T-helper 2 cell treated with Interferon-gamma antibody and Interleukin-4, amounts not matched to agents 5 μg/mL and 100 μg/mL, for 36 hours (primary cell): Measurements from ENCODE around the gene CCDC8.
A peak's percentile ranks its signal among the peaks of the same experiment; 100 is the strongest.
"Not testable (repeated sequence)": the region's sequence is repeated elsewhere in the genome, so short reads cannot be mapped to it uniquely, and the experiment has no call there.

ENCODE experiments used
- DNase-seq: peaks from one replicate; pipeline ENCODE4 v3.0.0; 2021; ENCODE audit warnings: low spot score
- H3K27ac Mint-ChIP-seq: one replicate; pipeline ENCODE4 v1.8.0; 2021; ENCODE audit warnings: mild to moderate bottlenecking, mixed read lengths
- H3K27me3 Mint-ChIP-seq: one replicate; pipeline ENCODE4 v1.8.0; 2021; ENCODE audit warnings: low read depth, mixed read lengths
- H3K36me3 Mint-ChIP-seq: one replicate; pipeline ENCODE4 v1.8.0; 2021; ENCODE audit warnings: low read depth, mixed read lengths
- H3K4me1 Mint-ChIP-seq: one replicate; pipeline ENCODE4 v1.8.0; 2021; ENCODE audit warnings: low read depth, mixed read lengths
- H3K4me3 Mint-ChIP-seq: one replicate; pipeline ENCODE4 v1.8.0; 2022; ENCODE audit warnings: mild to moderate bottlenecking, moderate library complexity, mixed read lengths
- H3K9me3 Mint-ChIP-seq: one replicate; pipeline ENCODE4 v1.8.0; 2021; ENCODE audit warnings: mixed read lengths

Gene CCDC8

DNA sequence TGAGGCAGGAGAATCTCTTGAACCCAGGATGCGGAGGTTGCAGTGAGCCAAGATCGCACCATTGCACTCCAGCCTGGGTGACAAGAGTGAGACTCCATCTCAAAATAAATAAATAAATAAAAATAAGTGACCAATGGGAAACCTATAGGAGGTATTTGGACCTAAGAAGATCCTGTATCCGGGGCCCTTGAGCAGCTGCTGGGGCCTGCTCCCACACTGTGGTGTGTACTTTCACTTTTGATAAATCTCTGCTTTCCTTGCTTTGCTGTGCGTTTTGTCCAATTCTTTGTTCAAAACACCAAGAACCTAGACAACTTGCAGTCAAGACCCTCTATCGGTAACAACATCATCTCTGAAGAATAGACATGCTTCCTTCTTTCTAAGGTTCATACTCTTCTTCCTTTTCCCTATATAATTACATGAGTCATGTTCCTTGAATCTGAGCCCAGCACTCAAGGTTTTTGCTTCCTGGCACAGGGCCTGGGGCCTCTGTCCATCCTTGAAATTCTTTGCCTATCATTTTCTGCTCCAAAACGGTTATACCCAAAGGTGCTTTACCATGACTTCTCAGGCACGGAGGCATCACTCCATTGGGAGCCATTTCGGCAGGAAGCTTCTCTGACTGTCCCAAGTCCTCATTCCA is 29.6 kb upstream of the CCDC8 start:
- Mint-ChIP-seq H3K27me3 (peaks cover 4% of the 10 kb centered on the region), H3K4me1 (peaks cover 4% of the 10 kb centered on the region), H3K9me3 (no peaks in the 10 kb centered on the region), H3K36me3 (no peaks in the 10 kb centered on the region), H3K4me3 (no peak overlapping the region), H3K27ac (no peak overlapping the region)
- no peak for DNase-seq

GRCh38 chr19:46441866-46442265 is 28.5 kb upstream of the CCDC8 start:
- Mint-ChIP-seq H3K27me3 (peaks cover 4% of the 10 kb centered on the region), H3K9me3 (no peaks in the 10 kb centered on the region), H3K4me3 (no peak overlapping the region), H3K4me1 (peaks cover 4% of the 10 kb centered on the region), H3K36me3 (no peaks in the 10 kb centered on the region), H3K27ac (no peak overlapping the region)
- DNase-seq: no peak

DNA sequence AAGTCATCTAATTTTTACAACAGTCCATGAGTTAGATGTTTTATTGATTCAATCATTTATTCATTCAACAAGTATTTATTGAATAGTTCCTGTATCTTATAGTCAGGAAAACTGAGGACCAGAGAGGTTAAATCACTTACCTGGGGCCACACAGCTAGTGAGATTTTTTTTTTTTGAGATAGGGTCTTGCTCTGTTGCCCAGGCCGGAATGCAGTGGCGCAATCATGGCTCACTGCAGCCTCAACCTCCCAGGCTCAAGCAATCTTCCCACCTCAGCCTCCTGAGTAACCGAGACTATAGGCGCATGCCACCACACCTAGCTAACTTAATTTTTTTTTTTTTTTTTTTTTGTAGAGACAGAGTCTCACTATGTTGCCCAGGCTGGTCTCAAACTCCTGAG is 22.3 kb upstream of the CCDC8 start:
- not testable (repeated sequence) for DNase-seq, H3K36me3 Mint-ChIP-seq, H3K4me3 Mint-ChIP-seq, H3K4me1 Mint-ChIP-seq, H3K9me3 Mint-ChIP-seq, H3K27ac Mint-ChIP-seq
- H3K27me3 Mint-ChIP-seq: peaks cover 13% of the 10 kb centered on the region

DNA sequence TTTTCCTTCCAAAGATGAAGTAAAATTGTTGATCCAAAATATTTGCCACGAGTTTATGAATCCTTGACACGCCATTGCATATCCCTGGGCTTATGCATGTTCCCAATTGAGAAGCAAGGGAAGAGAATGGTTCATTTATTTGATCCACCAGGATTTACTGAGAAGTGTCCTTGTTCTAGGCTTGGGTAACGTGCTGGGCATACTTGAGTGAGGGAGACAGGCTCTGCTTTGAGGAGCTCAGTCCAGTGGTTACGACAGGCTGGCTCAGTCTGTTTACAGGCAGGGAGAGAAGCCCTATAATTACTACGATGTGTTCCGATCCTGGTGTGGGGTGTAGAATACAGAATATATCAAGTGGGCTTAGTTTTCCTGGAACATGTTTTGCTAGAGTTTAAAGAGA is 21.6 kb upstream of the CCDC8 start:
- Mint-ChIP-seq H3K36me3 (no peaks in the 10 kb centered on the region), H3K9me3 (no peaks in the 10 kb centered on the region), H3K4me1 (no peaks in the 10 kb centered on the region), H3K27ac (no peak overlapping the region), H3K27me3 (peaks cover 20% of the 10 kb centered on the region), H3K4me3 (no peak overlapping the region)
- DNase-seq: no peak

- not testable (repeated sequence) for H3K27ac Mint-ChIP-seq, DNase-seq, H3K36me3 Mint-ChIP-seq, H3K4me3 Mint-ChIP-seq, H3K9me3 Mint-ChIP-seq
- Mint-ChIP-seq H3K4me1 (peaks cover 11% of the 10 kb centered on the region), H3K27me3 (peaks cover 34% of the 10 kb centered on the region)
Observed at GRCh38 chr19:46433470-46433869, 20.1 kb upstream of the CCDC8 start.

GRCh38 chr19:46431824-46432223 is 18.5 kb upstream of the CCDC8 start:
- H3K4me1 Mint-ChIP-seq: peaks cover 22% of the 10 kb centered on the region
- H3K9me3 Mint-ChIP-seq: no peaks in the 10 kb centered on the region
- peaks cover 50% of the 10 kb centered on the region for H3K27me3 Mint-ChIP-seq
- H3K4me3 Mint-ChIP-seq: no peak overlapping the region
- no peaks in the 10 kb centered on the region for H3K36me3 Mint-ChIP-seq
- DNase-seq: no peak
- H3K27ac Mint-ChIP-seq: no peak overlapping the region

DNA sequence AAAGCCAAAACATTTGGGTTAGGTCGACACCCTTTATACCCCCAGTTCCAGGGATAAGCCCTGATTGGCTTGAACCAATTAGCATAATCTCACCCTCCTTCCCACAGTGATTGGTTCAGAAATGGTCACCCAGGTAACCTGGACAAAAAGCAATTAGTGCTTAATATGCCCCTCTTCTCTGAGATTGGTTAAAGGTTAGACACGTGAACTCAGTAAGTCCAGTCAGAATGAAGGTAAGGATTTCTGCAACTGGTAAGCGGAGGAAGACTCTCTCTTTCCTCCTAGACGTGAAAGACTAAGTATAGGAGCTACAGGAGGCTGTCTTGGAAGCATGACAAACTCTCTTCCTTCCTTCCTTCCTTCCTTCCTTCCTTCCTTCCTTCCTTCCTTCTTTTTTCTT is 16.6 kb upstream of the CCDC8 start:
- Mint-ChIP-seq H3K27ac (no peak overlapping the region), H3K27me3 (peaks cover 64% of the 10 kb centered on the region), H3K4me3 (no peak overlapping the region), H3K4me1 (peaks cover 26% of the 10 kb centered on the region), H3K9me3 (no peaks in the 10 kb centered on the region), H3K36me3 (no peaks in the 10 kb centered on the region)
- no peak for DNase-seq

DNA sequence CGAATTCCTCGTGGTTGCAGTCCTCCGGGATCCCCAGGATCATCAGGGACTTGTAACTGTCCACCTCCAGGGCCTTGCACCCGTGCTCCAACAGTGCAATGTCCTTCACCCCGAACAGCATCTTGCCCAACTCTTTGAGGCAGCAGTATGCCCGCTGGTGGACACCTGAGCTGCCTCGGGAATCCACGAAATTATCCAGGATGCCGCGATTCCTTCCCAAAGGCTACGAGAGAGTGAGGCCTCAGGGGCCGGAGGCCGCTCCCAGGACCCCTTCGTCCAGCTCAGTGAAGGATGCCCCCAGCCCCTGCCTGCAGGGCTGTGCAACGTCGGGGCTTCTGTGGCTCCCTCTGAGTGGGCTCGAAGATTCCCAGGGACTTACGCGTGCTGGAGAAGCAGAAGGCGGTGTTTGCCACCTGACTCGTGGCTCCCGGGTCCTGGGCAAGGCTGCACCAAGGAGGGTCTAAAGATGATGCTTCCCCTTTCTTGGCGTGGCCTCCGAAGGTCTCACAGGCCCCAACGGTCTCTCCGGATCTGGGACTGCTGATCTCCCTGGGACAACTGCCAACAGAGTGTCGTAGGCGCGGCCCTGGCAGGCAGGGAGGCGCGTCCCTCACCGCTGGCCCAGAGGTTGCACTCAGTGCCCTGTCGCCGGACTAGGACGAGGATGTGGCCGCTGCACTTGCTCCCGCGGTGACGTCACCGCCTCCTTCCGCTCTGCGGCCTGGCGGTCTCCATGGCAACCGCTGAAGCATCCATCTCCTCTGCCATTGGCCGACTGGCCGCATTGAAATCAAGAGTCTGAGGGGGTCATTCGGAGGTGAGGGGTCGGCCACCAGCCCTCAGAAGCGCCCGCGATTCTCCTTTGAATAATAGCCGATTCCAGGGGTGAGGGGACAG is 15.1 kb upstream of the CCDC8 start, which contains the start of gene PNMA8C:
Gene PNMA8C (minus strand): TSS at position 698 of the 897 bp plus-strand sequence. CDS start 577 bp downstream, at position 121.
- H3K27me3 Mint-ChIP-seq: peaks cover 70% of the 10 kb centered on the region

DNA sequence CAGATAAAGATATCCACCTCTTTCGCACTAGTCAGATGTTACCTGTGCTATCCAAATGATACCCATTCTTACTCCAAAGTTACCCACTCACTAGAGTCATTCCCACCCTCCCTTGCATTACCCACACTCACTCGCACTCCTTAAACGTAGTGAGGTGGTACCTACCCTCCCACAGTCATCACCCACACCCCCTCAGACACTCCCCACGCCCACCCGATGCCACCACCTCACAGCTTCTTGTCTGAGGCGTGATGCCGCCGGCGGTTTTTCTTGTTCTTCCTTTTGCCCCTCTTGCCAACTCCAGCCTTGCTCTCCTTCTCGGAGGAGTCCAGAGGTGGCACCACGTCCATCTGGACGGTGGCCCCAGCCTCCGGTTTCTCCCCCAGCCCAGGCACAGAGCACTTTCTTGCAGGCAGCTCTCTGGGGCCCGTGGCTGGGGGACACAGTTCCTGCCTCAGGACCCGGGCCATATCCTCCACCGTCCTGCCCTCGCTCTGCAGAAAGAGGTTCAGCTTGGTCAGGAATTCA is 14.2 kb upstream of the CCDC8 start:
- no peak for DNase-seq
- H3K27ac Mint-ChIP-seq: no peak overlapping the region
- peaks cover 74% of the 10 kb centered on the region for H3K27me3 Mint-ChIP-seq
- no peaks in the 10 kb centered on the region for H3K36me3 Mint-ChIP-seq
- H3K4me3 Mint-ChIP-seq: no peak overlapping the region
- H3K9me3 Mint-ChIP-seq: no peaks in the 10 kb centered on the region
- H3K4me1 Mint-ChIP-seq: peaks cover 26% of the 10 kb centered on the region

More for the DNA sequence above, 15.1 kb upstream of the CCDC8 start, which contains the start of gene PNMA8C:
- no peaks in the 10 kb centered on the region for H3K36me3 Mint-ChIP-seq
- peak within 1 kb of the TSS; percentile 49 for H3K27ac Mint-ChIP-seq
- H3K9me3 Mint-ChIP-seq: no peaks in the 10 kb centered on the region
- peak; percentile 49 for DNase-seq
- peaks cover 26% of the 10 kb centered on the region for H3K4me1 Mint-ChIP-seq
- H3K4me3 Mint-ChIP-seq: peak within 1 kb of the TSS; percentile 73

DNA sequence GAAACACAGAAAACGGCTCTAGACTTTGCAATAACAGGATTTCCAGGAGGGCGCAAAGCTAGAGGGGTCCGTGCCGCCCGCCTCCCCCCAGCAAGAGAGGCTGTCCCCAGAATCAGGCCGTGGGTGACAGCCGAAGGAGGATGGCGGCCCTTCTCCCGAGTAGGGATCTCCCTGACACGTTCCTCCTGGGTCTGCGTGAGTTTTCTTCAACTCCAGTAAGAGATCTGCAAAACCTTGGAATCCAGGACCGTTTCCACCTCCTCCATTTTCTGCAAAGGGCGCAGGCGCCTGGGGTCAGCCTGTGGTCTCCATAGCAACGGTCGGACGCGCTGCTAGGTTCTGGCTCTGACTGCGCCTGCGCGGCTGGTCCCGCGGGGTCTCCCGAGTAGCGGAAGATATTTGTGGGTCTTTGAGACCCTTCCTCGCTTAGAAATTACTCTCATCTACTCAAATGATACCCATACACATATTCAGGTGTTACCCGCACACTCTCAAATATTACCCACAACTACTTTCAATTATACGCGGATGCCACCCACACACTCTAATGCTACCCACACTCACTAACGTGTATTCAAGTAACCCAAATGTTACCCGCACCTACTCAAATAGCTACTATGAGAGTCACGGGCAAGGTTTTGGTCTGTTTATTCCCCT is 13.3 kb upstream of the CCDC8 start:
- peaks cover 26% of the 10 kb centered on the region for H3K4me1 Mint-ChIP-seq
- peak; percentile 29 for DNase-seq
- no peaks in the 10 kb centered on the region for H3K36me3 Mint-ChIP-seq
- peak overlapping the region; percentile 60 for H3K4me3 Mint-ChIP-seq
- no peaks in the 10 kb centered on the region for H3K9me3 Mint-ChIP-seq
- H3K27me3 Mint-ChIP-seq: peaks cover 72% of the 10 kb centered on the region
- H3K27ac Mint-ChIP-seq: no peak overlapping the region

GRCh38 chr19:46426035-46426505 is 12.7 kb upstream of the CCDC8 start:
- Mint-ChIP-seq H3K4me1 (peaks cover 26% of the 10 kb centered on the region), H3K4me3 (no peak overlapping the region), H3K36me3 (no peaks in the 10 kb centered on the region), H3K27ac (no peak overlapping the region), H3K9me3 (no peaks in the 10 kb centered on the region), H3K27me3 (peaks cover 68% of the 10 kb centered on the region)
- DNase-seq: no peak

GRCh38 chr19:46423188-46423587 is 9.8 kb upstream of the CCDC8 start:
- Mint-ChIP-seq H3K9me3 (no peaks in the 10 kb centered on the region), H3K36me3 (no peaks in the 10 kb centered on the region), H3K4me3 (no peak overlapping the region), H3K4me1 (peaks cover 14% of the 10 kb centered on the region), H3K27me3 (peaks cover 46% of the 10 kb centered on the region), H3K27ac (no peak overlapping the region)
- no peak for DNase-seq

- no peaks in the 10 kb centered on the region for H3K9me3 Mint-ChIP-seq
- peaks cover 8% of the 10 kb centered on the region for H3K4me1 Mint-ChIP-seq
- DNase-seq: no peak
- no peak overlapping the region for H3K27ac Mint-ChIP-seq
- no peak overlapping the region for H3K4me3 Mint-ChIP-seq
- H3K36me3 Mint-ChIP-seq: no peaks in the 10 kb centered on the region
- peaks cover 40% of the 10 kb centered on the region for H3K27me3 Mint-ChIP-seq
Observed at GRCh38 chr19:46422344-46422743, 9.0 kb upstream of the CCDC8 start.

GRCh38 chr19:46420056-46420455 is 6.7 kb upstream of the CCDC8 start:
- no peak for DNase-seq
- Mint-ChIP-seq H3K4me1 (peaks cover 1% of the 10 kb centered on the region), H3K4me3 (no peak overlapping the region), H3K9me3 (no peaks in the 10 kb centered on the region), H3K27me3 (peaks cover 39% of the 10 kb centered on the region), H3K36me3 (no peaks in the 10 kb centered on the region), H3K27ac (no peak overlapping the region)
